ENCODE results near the gene ARHGAP20.
A peak's percentile ranks its signal among the peaks of the same experiment; 100 is the strongest.

GRCh38 chr11:110720431-110721275 lies 8.4 kb upstream of the ARHGAP20 start:
- TF ChIP-seq PATZ1 (CRISPR knock-in tag; IDR thresholded peaks at IDR 0.05; ENCODE audit: borderline replicate concordance) (no peak), ZFP3 (CRISPR knock-in tag; IDR thresholded peaks at IDR 0.05) (no peak), TOX (CRISPR knock-in tag; IDR thresholded peaks at IDR 0.05; ENCODE audit: borderline replicate concordance) (peak; percentile 80; the same call in 1 of the 2 replicates), CSRNP3 (CRISPR knock-in tag; IDR thresholded peaks at IDR 0.05) (no peak), SNAI2 (CRISPR knock-in tag; IDR thresholded peaks at IDR 0.05) (no peak), ZFP30 (CRISPR knock-in tag; IDR thresholded peaks at IDR 0.05) (no peak), ESRRG (CRISPR knock-in tag; IDR thresholded peaks at IDR 0.05) (no peak), ARNTL (CRISPR knock-in tag; IDR thresholded peaks at IDR 0.05; ENCODE audit: borderline replicate concordance, low read depth) (no peak), TSHZ2 (CRISPR knock-in tag; IDR thresholded peaks at IDR 0.05) (no peak)

All from SK-N-SH treated with all-trans-retinoic acid at 6 μM for 48 hours (cell line).